HepG2 (cell line): Measurements from ENCODE around the gene SMYD1. TPM values are rescaled to one million over a fixed set of nuclear protein-coding genes. Genes with fewer than 3 reads are reported as not detected.
A peak's percentile ranks its signal among the peaks of the same experiment; 100 is the strongest.

Source experiments
- GLI4 ChIP-seq: sonication (generic); formaldehyde crosslinking; IDR thresholded peaks from 2 replicates; pipeline ENCODE4 v1.5.1; 2020; ENCODE audit warnings: missing genetic modification reagents, mild to moderate bottlenecking, moderate library complexity, borderline replicate concordance
- GPN1 ChIP-seq: sonication (generic); formaldehyde crosslinking; IDR thresholded peaks from 2 replicates; pipeline ENCODE4 v1.5.1; 2020; ENCODE audit warnings: missing genetic modification reagents, borderline replicate concordance
- NR2C2 ChIP-seq: sonication (generic); formaldehyde crosslinking; IDR thresholded peaks from 2 replicates; pipeline ENCODE4 v1.4.0; 2020; ENCODE audit warnings: missing genetic modification reagents, mild to moderate bottlenecking, moderate library complexity, borderline replicate concordance
- PRMT3 ChIP-seq: sonication (generic); formaldehyde crosslinking; IDR thresholded peaks from 2 replicates; pipeline ENCODE4 v1.8.1; 2022; ENCODE audit warnings: low read depth, mild to moderate bottlenecking, moderate library complexity, missing genetic modification reagents, borderline replicate concordance
- REPIN1 ChIP-seq: sonication (generic); formaldehyde crosslinking; IDR thresholded peaks from 2 replicates; pipeline ENCODE4 v1.8.0; 2022; ENCODE audit warnings: missing genetic modification reagents, low read depth, mild to moderate bottlenecking, borderline replicate concordance
- SRY ChIP-seq: sonication (generic); formaldehyde crosslinking; IDR thresholded peaks from 2 replicates; pipeline ENCODE4 v1.8.0; 2022; ENCODE audit warnings: mild to moderate bottlenecking, missing genetic modification reagents
- THAP9 ChIP-seq: sonication (generic); formaldehyde crosslinking; IDR thresholded peaks from 2 replicates; pipeline ENCODE4; 2020; ENCODE audit warnings: missing genetic modification reagents, mild to moderate bottlenecking, borderline replicate concordance
- ZC3H13 ChIP-seq: sonication (generic); formaldehyde crosslinking; IDR thresholded peaks from 2 replicates; pipeline ENCODE4 v1.8.1; 2023; ENCODE audit warnings: mild to moderate bottlenecking, missing genetic modification reagents, moderate library complexity
- ZNF296 ChIP-seq: sonication (generic); formaldehyde crosslinking; conservative IDR thresholded peaks from 2 replicates; pipeline ENCODE4 v1.5.0; 2020; ENCODE audit warnings: mild to moderate bottlenecking, missing genetic modification reagents
- ZNF563 ChIP-seq: sonication (generic); formaldehyde crosslinking; IDR thresholded peaks from 2 replicates; pipeline ENCODE4 v1.8.0; 2022; ENCODE audit warnings: mild to moderate bottlenecking, moderate library complexity, missing genetic modification reagents
- ZNF816 ChIP-seq: sonication (generic); formaldehyde crosslinking; IDR thresholded peaks from 2 replicates; pipeline ENCODE4 v1.8.0; 2022; ENCODE audit warnings: missing genetic modification reagents, mild to moderate bottlenecking, borderline replicate concordance
- ZNF879 ChIP-seq: sonication (generic); formaldehyde crosslinking; IDR thresholded peaks from 2 replicates; pipeline ENCODE4 v1.8.1; 2023; ENCODE audit warnings: missing genetic modification reagents
- polyA plus RNA-seq, 8 experiments: library from polyadenylated mRNA; depleted of rRNA in 3 of 8; stranded (reverse) in 7 of 8; unstranded in 1 of 8; fragments of >200 nt; fragmentation: Illumina TruSeq in 4 of 8; extraction: Trizol in 4 of 8; gene quantifications; 2 replicates each; pipeline versions ENCODE4 v1.2.1 to v1.2.3, GENCODE V29; 2011 to 2016; ENCODE audit warnings: low read depth in 4 of 8, missing spikeins in 1 of 8, mixed read lengths in 1 of 8; ENCODE audit not compliant: insufficient read depth in 1 of 8
- total RNA-seq, 5 experiments: library from RNA; depleted of rRNA; stranded (reverse); fragments of >200 nt; fragmentation: Illumina TruSeq; extraction: Trizol; gene quantifications; 2 replicates each; pipeline ENCODE4 v1.2.3, GENCODE V29; 2016; ENCODE audit warnings: low read depth in 1 of 5
- TF ChIP-seq, protein P1 (sequence below): sonication (generic); formaldehyde crosslinking; IDR thresholded peaks from 2 replicates; pipeline ENCODE4 v1.4.0; 2020; ENCODE audit warnings: missing genetic modification reagents
- TF ChIP-seq, protein P2 (sequence below): sonication (generic); formaldehyde crosslinking; IDR thresholded peaks from 2 replicates; pipeline ENCODE4 v1.4.0; 2020; ENCODE audit warnings: missing genetic modification reagents
- TF ChIP-seq, protein P3 (sequence below): sonication (generic); formaldehyde crosslinking; IDR thresholded peaks from 2 replicates; pipeline ENCODE4 v1.9.0; 2021; ENCODE audit warnings: missing genetic modification reagents, mild to moderate bottlenecking, borderline replicate concordance

Gene SMYD1
- total and polyA plus RNA-seq, 2 of the 13 experiments (the other 11 are each of a cell fraction or from before 2014, with no cell fraction given) = not detected

DNA sequence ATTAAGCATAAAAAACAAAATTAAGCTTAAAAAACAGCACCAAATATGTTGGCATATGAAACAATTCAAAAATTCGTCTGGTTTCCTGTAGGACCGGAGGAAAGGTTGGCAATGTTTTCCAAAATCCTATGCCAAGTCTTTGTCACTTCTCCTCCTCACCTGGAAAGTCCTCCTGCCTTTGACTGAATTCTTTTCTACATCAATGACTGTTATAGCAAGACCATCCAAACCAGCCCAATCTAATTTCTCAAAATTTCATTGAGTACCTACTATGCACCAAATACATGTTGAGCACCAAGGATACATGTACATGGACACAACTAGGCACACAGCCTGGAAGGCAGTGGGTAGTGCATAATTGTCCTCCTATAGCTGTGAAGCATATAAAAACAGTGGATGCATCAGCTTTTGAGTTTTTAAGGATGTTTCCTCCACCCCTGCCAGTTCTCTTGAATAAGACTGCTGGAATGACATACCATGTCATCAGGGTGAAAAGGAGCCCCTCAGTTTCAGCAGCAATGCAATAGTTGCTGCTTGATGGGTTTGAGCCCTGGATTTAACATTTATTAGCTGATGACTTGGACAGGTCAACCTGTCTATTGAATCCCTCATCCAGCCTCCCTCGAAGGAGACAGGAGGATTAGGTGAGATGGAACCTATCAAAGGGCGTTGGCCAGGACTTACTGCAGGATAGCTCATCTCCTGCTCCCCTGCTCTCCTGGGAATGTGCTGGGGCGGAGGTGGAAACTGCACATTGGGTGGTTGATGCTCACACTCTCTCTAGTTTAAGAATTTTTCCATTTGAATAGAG, 55.7 kb downstream of the SMYD1 start (continued):
- TF ChIP-seq, protein P1, sequence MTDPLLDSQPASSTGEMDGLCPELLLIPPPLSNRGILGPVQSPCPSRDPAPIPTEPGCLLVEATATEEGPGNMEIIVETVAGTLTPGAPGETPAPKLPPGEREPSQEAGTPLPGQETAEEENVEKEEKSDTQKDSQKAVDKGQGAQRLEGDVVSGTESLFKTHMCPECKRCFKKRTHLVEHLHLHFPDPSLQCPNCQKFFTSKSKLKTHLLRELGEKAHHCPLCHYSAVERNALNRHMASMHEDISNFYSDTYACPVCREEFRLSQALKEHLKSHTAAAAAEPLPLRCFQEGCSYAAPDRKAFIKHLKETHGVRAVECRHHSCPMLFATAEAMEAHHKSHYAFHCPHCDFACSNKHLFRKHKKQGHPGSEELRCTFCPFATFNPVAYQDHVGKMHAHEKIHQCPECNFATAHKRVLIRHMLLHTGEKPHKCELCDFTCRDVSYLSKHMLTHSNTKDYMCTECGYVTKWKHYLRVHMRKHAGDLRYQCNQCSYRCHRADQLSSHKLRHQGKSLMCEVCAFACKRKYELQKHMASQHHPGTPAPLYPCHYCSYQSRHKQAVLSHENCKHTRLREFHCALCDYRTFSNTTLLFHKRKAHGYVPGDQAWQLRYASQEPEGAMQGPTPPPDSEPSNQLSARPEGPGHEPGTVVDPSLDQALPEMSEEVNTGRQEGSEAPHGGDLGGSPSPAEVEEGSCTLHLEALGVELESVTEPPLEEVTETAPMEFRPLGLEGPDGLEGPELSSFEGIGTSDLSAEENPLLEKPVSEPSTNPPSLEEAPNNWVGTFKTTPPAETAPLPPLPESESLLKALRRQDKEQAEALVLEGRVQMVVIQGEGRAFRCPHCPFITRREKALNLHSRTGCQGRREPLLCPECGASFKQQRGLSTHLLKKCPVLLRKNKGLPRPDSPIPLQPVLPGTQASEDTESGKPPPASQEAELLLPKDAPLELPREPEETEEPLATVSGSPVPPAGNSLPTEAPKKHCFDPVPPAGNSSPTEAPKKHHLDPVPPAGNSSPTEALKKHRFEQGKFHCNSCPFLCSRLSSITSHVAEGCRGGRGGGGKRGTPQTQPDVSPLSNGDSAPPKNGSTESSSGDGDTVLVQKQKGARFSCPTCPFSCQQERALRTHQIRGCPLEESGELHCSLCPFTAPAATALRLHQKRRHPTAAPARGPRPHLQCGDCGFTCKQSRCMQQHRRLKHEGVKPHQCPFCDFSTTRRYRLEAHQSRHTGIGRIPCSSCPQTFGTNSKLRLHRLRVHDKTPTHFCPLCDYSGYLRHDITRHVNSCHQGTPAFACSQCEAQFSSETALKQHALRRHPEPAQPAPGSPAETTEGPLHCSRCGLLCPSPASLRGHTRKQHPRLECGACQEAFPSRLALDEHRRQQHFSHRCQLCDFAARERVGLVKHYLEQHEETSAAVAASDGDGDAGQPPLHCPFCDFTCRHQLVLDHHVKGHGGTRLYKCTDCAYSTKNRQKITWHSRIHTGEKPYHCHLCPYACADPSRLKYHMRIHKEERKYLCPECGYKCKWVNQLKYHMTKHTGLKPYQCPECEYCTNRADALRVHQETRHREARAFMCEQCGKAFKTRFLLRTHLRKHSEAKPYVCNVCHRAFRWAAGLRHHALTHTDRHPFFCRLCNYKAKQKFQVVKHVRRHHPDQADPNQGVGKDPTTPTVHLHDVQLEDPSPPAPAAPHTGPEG (CRISPR knock-in tag) = no peak
- TF ChIP-seq GLI4 (CRISPR knock-in tag) (no peak), ZNF296 (CRISPR knock-in tag) (no peak), ZNF879 (CRISPR knock-in tag) (no peak), GPN1 (CRISPR knock-in tag) (no peak), PRMT3 (0 out of 2 replicates have a peak, but pooled peaks have one; percentile 23), NR2C2 (CRISPR knock-in tag) (no peak), SRY (CRISPR knock-in tag) (0 out of 2 replicates have a peak, but pooled peaks have one; percentile 24), REPIN1 (CRISPR knock-in tag) (0 out of 2 replicates have a peak, but pooled peaks have one; percentile 30), ZNF563 (CRISPR knock-in tag) (0 out of 2 replicates have a peak, but pooled peaks have one; percentile 14), ZNF816 (CRISPR knock-in tag) (0 out of 2 replicates have a peak, but pooled peaks have one; percentile 15), THAP9 (0 out of 2 replicates have a peak, but pooled peaks have one; percentile 19), ZC3H13 (CRISPR knock-in tag) (0 out of 2 replicates have a peak, but pooled peaks have one; percentile 9)
- TF ChIP-seq, protein P2, sequence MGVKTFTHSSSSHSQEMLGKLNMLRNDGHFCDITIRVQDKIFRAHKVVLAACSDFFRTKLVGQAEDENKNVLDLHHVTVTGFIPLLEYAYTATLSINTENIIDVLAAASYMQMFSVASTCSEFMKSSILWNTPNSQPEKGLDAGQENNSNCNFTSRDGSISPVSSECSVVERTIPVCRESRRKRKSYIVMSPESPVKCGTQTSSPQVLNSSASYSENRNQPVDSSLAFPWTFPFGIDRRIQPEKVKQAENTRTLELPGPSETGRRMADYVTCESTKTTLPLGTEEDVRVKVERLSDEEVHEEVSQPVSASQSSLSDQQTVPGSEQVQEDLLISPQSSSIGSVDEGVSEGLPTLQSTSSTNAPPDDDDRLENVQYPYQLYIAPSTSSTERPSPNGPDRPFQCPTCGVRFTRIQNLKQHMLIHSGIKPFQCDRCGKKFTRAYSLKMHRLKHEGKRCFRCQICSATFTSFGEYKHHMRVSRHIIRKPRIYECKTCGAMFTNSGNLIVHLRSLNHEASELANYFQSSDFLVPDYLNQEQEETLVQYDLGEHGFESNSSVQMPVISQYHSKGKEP (CRISPR knock-in tag) = 0 out of 2 replicates have a peak, but pooled peaks have one; percentile 81
- TF ChIP-seq, protein P3, sequence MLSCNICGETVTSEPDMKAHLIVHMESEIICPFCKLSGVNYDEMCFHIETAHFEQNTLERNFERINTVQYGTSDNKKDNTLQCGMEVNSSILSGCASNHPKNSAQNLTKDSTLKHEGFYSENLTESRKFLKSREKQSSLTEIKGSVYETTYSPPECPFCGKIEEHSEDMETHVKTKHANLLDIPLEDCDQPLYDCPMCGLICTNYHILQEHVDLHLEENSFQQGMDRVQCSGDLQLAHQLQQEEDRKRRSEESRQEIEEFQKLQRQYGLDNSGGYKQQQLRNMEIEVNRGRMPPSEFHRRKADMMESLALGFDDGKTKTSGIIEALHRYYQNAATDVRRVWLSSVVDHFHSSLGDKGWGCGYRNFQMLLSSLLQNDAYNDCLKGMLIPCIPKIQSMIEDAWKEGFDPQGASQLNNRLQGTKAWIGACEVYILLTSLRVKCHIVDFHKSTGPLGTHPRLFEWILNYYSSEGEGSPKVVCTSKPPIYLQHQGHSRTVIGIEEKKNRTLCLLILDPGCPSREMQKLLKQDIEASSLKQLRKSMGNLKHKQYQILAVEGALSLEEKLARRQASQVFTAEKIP = no peak
